Spleen (tissue), 11 donors: Measurements from ENCODE around the gene ARMC9. TPM values are rescaled to one million over a fixed set of nuclear protein-coding genes. Genes with fewer than 3 reads are reported as not detected.

Experiments
- DNase-seq: peaks from one replicate; pipeline ENCODE4 v3.0.0-alpha.2; 2020
- H3K27ac ChIP-seq, 8 donors: fragments of 200-600 bp; sonication (generic) in 7 of 8; 1 replicate in 4 of 8; 2 replicates in 4 of 8; pipeline versions ENCODE4 v1.5.0 to v1.8.0; 2016 to 2021; ENCODE audit warnings: inconsistent platforms in 4 of 8, mild to moderate bottlenecking in 4 of 8, moderate library complexity in 1 of 8
- H3K27me3 ChIP-seq, 7 donors: fragments of 200-600 bp; sonication (generic) in 6 of 7; replicated peaks in 1 of 7; 1 replicate in 4 of 7; 2 replicates in 3 of 7; pipeline versions ENCODE4 v1.5.0 to v1.8.0; 2016 to 2021; ENCODE audit warnings: inconsistent platforms in 3 of 7, mild to moderate bottlenecking in 1 of 7
- H3K36me3 ChIP-seq, 6 donors: fragments of 200-600 bp; sonication (generic) in 5 of 6; 1 replicate in 4 of 6; 2 replicates in 2 of 6; pipeline versions ENCODE4 v1.5.0 to v1.8.0; 2016 to 2021; ENCODE audit warnings: inconsistent platforms in 2 of 6
- H3K4me1 ChIP-seq, 6 donors: fragments of 200-600 bp; sonication (generic) in 5 of 6; 1 replicate in 3 of 6; 2 replicates in 3 of 6; pipeline versions ENCODE4 v1.5.0 to v1.8.0; 2016 to 2021; ENCODE audit warnings: inconsistent platforms in 3 of 6
- H3K4me3 ChIP-seq, 8 donors: fragments of 200-600 bp; sonication (generic) in 7 of 8; 1 replicate in 4 of 8; 2 replicates in 4 of 8; pipeline versions ENCODE4 v1.5.0 to v1.8.0; 2016 to 2021; ENCODE audit warnings: inconsistent platforms in 4 of 8, mild to moderate bottlenecking in 4 of 8, moderate library complexity in 2 of 8
- H3K9me3 ChIP-seq, 8 donors: fragments of 200-600 bp; sonication (generic) in 7 of 8; 1 replicate in 4 of 8; 2 replicates in 4 of 8; pipeline versions ENCODE4 v1.5.0 to v1.8.0; 2016 to 2021; ENCODE audit warnings: inconsistent platforms in 4 of 8
- CTCF ChIP-seq, 11 experiments: fragments of 200-600 bp in 7 of 11; fragments of 450-650 bp in 4 of 11; sonication (generic) in 4 of 11; IDR thresholded peaks in 8 of 11; conservative IDR thresholded peaks in 3 of 11; 1 replicate in 7 of 11; 2 replicates in 4 of 11; pipeline versions ENCODE4 v1.4.0 to v1.8.0; 2016 to 2021; ENCODE audit warnings: antibody characterized with exemption in 11 of 11, inconsistent platforms in 4 of 11, mild to moderate bottlenecking in 1 of 11
- POLR2A ChIP-seq, 3 donors: fragments of 450-650 bp; IDR thresholded peaks; one replicate each; pipeline ENCODE4 v1.5.1; 2017; ENCODE audit warnings: antibody characterized with exemption in 3 of 3, mild to moderate bottlenecking in 1 of 3
- POLR2AphosphoS5 ChIP-seq, 3 donors: sonication (generic); formaldehyde crosslinking; IDR thresholded peaks; one replicate each; pipeline ENCODE4 v1.5.1; 2017; ENCODE audit warnings: antibody characterized with exemption in 3 of 3
- WGBS, 5 donors: extraction: QIAGEN DNeasy Blood & Tissue Kit in 3 of 5; methylation state at CpG; one replicate each; pipeline versions ENCODE4 v1.1.5 to v1.1.7; 2013 to 2018; 5-methylcytosine and 5-hydroxymethylcytosine counted together
- intact Hi-C: fragments of 100-400 bp; cut with DNase I; formaldehyde crosslinking; loops from one replicate; pipeline ENCODE4 v1.15.0; 2023; ENCODE audit warnings: low total_unique reads
- polyA plus RNA-seq, 3 donors: library from polyadenylated mRNA; stranded (reverse); fragments of 200-250 nt; gene quantifications; one replicate each; pipeline ENCODE4 v1.2.1, GENCODE V29; 2013
- total RNA-seq, 7 donors: library from RNA; depleted of rRNA in 3 of 7; stranded (reverse); fragments of >200 nt in 3 of 7; fragmentation: NEBNext Ultra II Directional in 4 of 7; extraction: Animal tissue kit (Norgen Biotek cat#: 25700) in 4 of 7; gene quantifications; one replicate each; pipeline versions ENCODE4 v1.1.0 to v1.2.1, GENCODE V29; 2016 to 2021
- donor health status: healthy with polysubstance abuse.
- donor health status: DM: no; HTN: no; CAD: no; lungs with moderate emphysema.
- donor health status: DM: no; HTN: no; CAD: no.
- donor health status: Bipolar disorder and iron deficiency.
- donor health status: healthy.
- donor health status: DM: no; HTN: no; CAD: no.
- donor health status: DM: yes; HTN: yes; CAD: no.

Gene ARMC9
- total and polyA plus RNA-seq, 10 donors, result 0.83 to 8.9 (median 4.7) TPM

- Histone ChIP-seq H3K27me3 (no peaks in the 10 kb centered on the region), H3K9me3 (no peaks in the 10 kb centered on the region), H3K4me3 (no peak overlapping the region), H3K27ac (no peak overlapping the region), H3K36me3 (no peaks in the 10 kb centered on the region), H3K4me1 (peaks cover 0 to 20% (median 13%) of the 10 kb centered on the region in 6 donors)
- 91 to 96% (median 92%) methylated on average over 8 of the region's 8 CpGs for WGBS, 5 donors
- DNase-seq, result peak; percentile 55
- intact Hi-C loops, result no loop called here
- TF ChIP-seq CTCF (IDR thresholded peaks at IDR 0.05 in 8 of 11, conservative IDR thresholded peaks at IDR 0.05 in 3 of 11), result no peak
- TF ChIP-seq POLR2A (IDR thresholded peaks at IDR 0.05), result no peak
- no peak for TF ChIP-seq POLR2AphosphoS5 (IDR thresholded peaks at IDR 0.05)
These were observed 168.7 kb downstream of the ARMC9 start for GRCh38 chr2:231367178-231367577.

DNA sequence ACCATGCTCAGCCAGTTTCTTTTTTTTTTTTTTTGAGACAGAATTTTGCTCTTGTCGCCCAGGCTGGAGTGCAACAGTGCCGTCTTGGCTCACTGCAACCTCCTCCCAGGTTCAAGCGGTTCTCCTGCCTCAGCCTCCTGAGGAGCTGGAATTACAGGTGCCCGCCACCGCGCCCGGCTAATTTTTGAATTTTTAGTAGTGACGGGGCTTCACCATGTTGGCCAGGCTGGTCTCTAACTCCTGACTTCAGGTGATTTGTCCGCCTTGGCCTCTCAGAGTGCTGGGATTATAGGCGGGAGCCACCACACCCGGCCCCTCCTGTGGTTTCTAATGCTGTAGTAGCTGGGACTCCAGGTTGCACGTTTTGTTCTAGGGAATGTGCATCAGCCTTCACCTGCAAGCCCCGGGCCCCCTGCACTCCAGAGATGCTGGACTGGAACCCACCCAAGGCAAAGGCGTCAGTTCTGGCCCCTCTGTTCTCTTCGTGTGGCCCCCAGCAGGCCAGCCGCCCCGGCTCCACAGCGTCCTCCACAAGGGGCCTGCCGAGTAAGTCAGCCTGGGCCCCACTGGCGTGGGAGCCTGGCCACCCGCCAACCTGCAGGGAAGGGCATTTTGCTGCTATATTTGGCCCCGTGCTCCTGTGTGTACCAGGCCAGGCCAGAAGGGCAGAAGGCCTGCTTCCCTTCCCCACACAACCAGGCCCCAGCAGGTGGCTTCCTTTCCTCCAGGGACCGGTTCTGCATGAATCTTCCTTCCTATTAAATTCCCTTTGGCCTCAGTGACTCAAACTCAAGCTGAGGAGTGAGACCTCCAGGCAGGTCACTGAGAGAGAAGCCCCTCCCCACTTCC is 171.4 kb downstream of the ARMC9 start:
- TF ChIP-seq CTCF (IDR thresholded peaks at IDR 0.05 in 8 of 11, conservative IDR thresholded peaks at IDR 0.05 in 3 of 11) (no peak), POLR2AphosphoS5 (IDR thresholded peaks at IDR 0.05) (no peak), POLR2A (IDR thresholded peaks at IDR 0.05) (no peak)
- H3K9me3 ChIP-seq, result no peaks in the 10 kb centered on the region
- intact Hi-C loops, result no loop called here
- H3K27ac ChIP-seq, result no peak overlapping the region
- no peaks in the 10 kb centered on the region for H3K27me3 ChIP-seq
- H3K36me3 ChIP-seq, result no peaks in the 10 kb centered on the region
- DNase-seq, result peak; percentile 59
- H3K4me3 ChIP-seq, result no peak overlapping the region
- H3K4me1 ChIP-seq, result peaks cover 0 to 5% (median 2%) of the 10 kb centered on the region in 6 donors
- WGBS, 5 donors, result 79 to 87% (median 81%) methylated on average over 17 to 23 of the region's 23 CpGs

- DNase-seq, result no peak
- H3K27ac ChIP-seq, result no peak overlapping the region
These were observed 172.0 kb downstream of the ARMC9 start for GRCh38 chr2:231370429-231370748.

More at GRCh38 chr2:231370429-231370748, 172.0 kb downstream of the ARMC9 start:
- Histone ChIP-seq H3K9me3 (no peaks in the 10 kb centered on the region), H3K27me3 (no peaks in the 10 kb centered on the region), H3K36me3 (no peaks in the 10 kb centered on the region), H3K4me1 (peaks cover 0 to 5% (median 0%) of the 10 kb centered on the region in 6 donors), H3K4me3 (no peak overlapping the region)
- 87 to 98% (median 89%) methylated on average over 3 to 6 of the region's 6 CpGs for WGBS, 5 donors
- intact Hi-C loops, result no loop called here
- TF ChIP-seq POLR2A (IDR thresholded peaks at IDR 0.05), result no peak
- TF ChIP-seq CTCF (IDR thresholded peaks at IDR 0.05 in 8 of 11, conservative IDR thresholded peaks at IDR 0.05 in 3 of 11), result no peak
- no peak for TF ChIP-seq POLR2AphosphoS5 (IDR thresholded peaks at IDR 0.05)
